PC-9 (cell line): Measurements from ENCODE around the gene FGFR3. TPM values are rescaled to one million over a fixed set of nuclear protein-coding genes. Genes with fewer than 3 reads are reported as not detected.

Experiments
- Bru-seq: library from RNA; stranded (reverse); fragments of 400-500 nt; gene quantifications from one replicate; lab custom pipeline; 2021; lab: Mats Ljungman, UMichigan
- BruChase-seq, 2 experiments: library from RNA; stranded (reverse); fragments of 400-500 nt; gene quantifications; one replicate each; lab custom pipeline; 2021; lab: Mats Ljungman, UMichigan
- BruUV-seq: library from RNA; stranded (reverse); fragments of 400-500 nt; replicated peaks from 2 replicates; lab custom pipeline; 2021; lab: Mats Ljungman, UMichigan
- CTCF ChIA-PET: fragments of 300-600 bp; sonication (Branson Sonifier 250); formaldehyde crosslinking; loops from one replicate; lab custom pipeline; 2022; ENCODE audit warnings: antibody characterized with exemption; lab: Charles Lee
- POLR2A ChIA-PET: fragments of 300-600 bp; sonication (Branson Sonifier 250); formaldehyde crosslinking; loops from one replicate; lab custom pipeline; 2022; ENCODE audit warnings: antibody characterized with exemption; ENCODE audit not compliant: unreplicated experiment; lab: Charles Lee
- DNase-seq, 2 experiments: peaks; one replicate each; pipeline versions ENCODE4 v3.0.0 to v3.0.0-alpha.2; 2015 to 2022; ENCODE audit warnings: mixed read lengths in 1 of 2
- H2AFZ ChIP-seq: fragments of 200-600 bp; sonication (generic); 2 replicates; pipeline ENCODE4 v1.8.1; 2017; ENCODE audit warnings: antibody characterized with exemption
- H3F3A ChIP-seq: fragments of 200-600 bp; sonication (generic); 2 replicates; pipeline ENCODE4 v1.8.1; 2017; ENCODE audit warnings: antibody characterized with exemption, mild to moderate bottlenecking, low read depth; ENCODE audit not compliant: insufficient read depth
- H3K27ac ChIP-seq: fragments of 200-600 bp; sonication (generic); 2 replicates; pipeline ENCODE4 v1.6.1; 2016; ENCODE audit warnings: mixed run types
- H3K27me3 ChIP-seq: fragments of 200-600 bp; sonication (generic); 2 replicates; pipeline ENCODE4 v1.6.1; 2016; ENCODE audit warnings: low read depth, mixed run types; ENCODE audit not compliant: insufficient read depth
- H3K36me3 ChIP-seq: fragments of 200-600 bp; sonication (generic); 2 replicates; pipeline ENCODE4 v1.6.1; 2016; ENCODE audit warnings: low read depth, mixed run types
- H3K4me1 ChIP-seq: fragments of 200-600 bp; sonication (generic); replicated peaks from 2 replicates; pipeline ENCODE4 v1.6.1; 2016; ENCODE audit warnings: mixed run types; ENCODE audit not compliant: insufficient read depth
- H3K4me2 ChIP-seq: fragments of 200-600 bp; sonication (generic); 2 replicates; pipeline ENCODE4 v1.6.1; 2017; ENCODE audit warnings: mixed run types
- H3K4me3 ChIP-seq: fragments of 200-600 bp; sonication (generic); 2 replicates; pipeline ENCODE4 v1.6.1; 2016; ENCODE audit warnings: mixed run types
- H3K79me2 ChIP-seq: fragments of 200-600 bp; sonication (generic); 2 replicates; pipeline ENCODE4 v1.6.1; 2017; ENCODE audit warnings: low read depth, mixed run types
- H3K9me2 ChIP-seq: fragments of 200-600 bp; sonication (generic); 2 replicates; pipeline ENCODE4 v1.8.1; 2017; ENCODE audit warnings: mild to moderate bottlenecking; ENCODE audit not compliant: insufficient read depth
- H3K9me3 ChIP-seq: fragments of 200-600 bp; sonication (generic); 2 replicates; pipeline ENCODE4 v1.8.1; 2016; ENCODE audit warnings: low read depth; ENCODE audit not compliant: insufficient read depth
- H4K20me1 ChIP-seq: fragments of 200-600 bp; sonication (generic); 2 replicates; pipeline ENCODE4 v1.8.1; 2017; ENCODE audit not compliant: insufficient read depth
- EZH2 ChIP-seq: fragments of 200-600 bp; sonication (generic); IDR thresholded peaks from 2 replicates; pipeline ENCODE4 v1.8.0; 2017; ENCODE audit warnings: antibody characterized with exemption, low read depth
- intact Hi-C: fragments of 100-400 bp; cut with micrococcal nuclease; formaldehyde crosslinking; loops from one replicate; pipeline ENCODE4 v1.10.0; 2022; ENCODE audit not compliant: unreplicated experiment
- long read RNA-seq: library from polyadenylated mRNA; stranded (forward); transcript quantifications from one replicate; pipeline ENCODE4 v2.0.0, GENCODE V29; 2022
- total RNA-seq: library from RNA; stranded (reverse); gene quantifications from 2 replicates; pipeline ENCODE4 v1.2.3, GENCODE V29; 2021
- TF ChIP-seq, protein P1 (sequence below): fragments of 200-600 bp; sonication (generic); conservative IDR thresholded peaks from 2 replicates; pipeline ENCODE4 v1.6.1; 2017; ENCODE audit warnings: mixed run types, antibody characterized with exemption, mild to moderate bottlenecking, moderate library complexity

FGFR3 gene
- total RNA-seq (8.2 and 10.6 TPM in 2 replicates), Bru-seq, nascent RNA (percentile 26 among the genes with signal in this experiment), BruChase-seq, experiment 1, labeled RNA remaining after a 2-hour chase (percentile 32 among the genes with signal in this experiment), BruChase-seq, experiment 2, labeled RNA remaining after a 6-hour chase (percentile 43 among the genes with signal in this experiment)
- long read RNA-seq, partial matches to known transcripts, result 3 of 6 reads
- long read RNA-seq, other reads (novel, unspliced or antisense), result 1 of 6 reads

GRCh38 chr4:1792832-1793495, at the start of gene FGFR3:
Gene FGFR3, plus strand, starts transcription at chr4:1793293. Its CDS starts 642 bp downstream, at chr4:1793935.
- Histone ChIP-seq H3K36me3 (no peaks in the 10 kb centered on the region), H3K27me3 (peaks cover 31% of the 10 kb centered on the region), H3K4me2 (peak within 1 kb of the TSS; percentile 72), H3K4me3 (peak within 1 kb of the TSS; percentile 52; the same call in 1 of the 2 replicates), H3K27ac (no peak within 1 kb of the TSS), H3F3A (peaks cover 22% of the 10 kb centered on the region; the same call in 1 of the 2 replicates), H3K4me1 (peaks cover 7% of the 10 kb centered on the region; the same call in 1 of the 2 replicates), H2AFZ (no peak within 1 kb of the TSS; the same call in 1 of the 2 replicates), H3K79me2 (no peaks in the 10 kb centered on the region), H3K9me2 (no peaks in the 10 kb centered on the region), H4K20me1 (peaks cover 3% of the 10 kb centered on the region; the same call in 1 of the 2 replicates), H3K9me3 (no peaks in the 10 kb centered on the region)
- ChIA-PET POLR2A (no interaction called here), CTCF (no interaction called here)
- DNase-seq, result peak in 1 of 2 experiments; percentile 59
- intact Hi-C loops, result loop anchor here (5.0 kb wide), 1 partner anchor 41 kb away; no protein-coding TSS in a partner anchor
- TF ChIP-seq, protein P1, sequence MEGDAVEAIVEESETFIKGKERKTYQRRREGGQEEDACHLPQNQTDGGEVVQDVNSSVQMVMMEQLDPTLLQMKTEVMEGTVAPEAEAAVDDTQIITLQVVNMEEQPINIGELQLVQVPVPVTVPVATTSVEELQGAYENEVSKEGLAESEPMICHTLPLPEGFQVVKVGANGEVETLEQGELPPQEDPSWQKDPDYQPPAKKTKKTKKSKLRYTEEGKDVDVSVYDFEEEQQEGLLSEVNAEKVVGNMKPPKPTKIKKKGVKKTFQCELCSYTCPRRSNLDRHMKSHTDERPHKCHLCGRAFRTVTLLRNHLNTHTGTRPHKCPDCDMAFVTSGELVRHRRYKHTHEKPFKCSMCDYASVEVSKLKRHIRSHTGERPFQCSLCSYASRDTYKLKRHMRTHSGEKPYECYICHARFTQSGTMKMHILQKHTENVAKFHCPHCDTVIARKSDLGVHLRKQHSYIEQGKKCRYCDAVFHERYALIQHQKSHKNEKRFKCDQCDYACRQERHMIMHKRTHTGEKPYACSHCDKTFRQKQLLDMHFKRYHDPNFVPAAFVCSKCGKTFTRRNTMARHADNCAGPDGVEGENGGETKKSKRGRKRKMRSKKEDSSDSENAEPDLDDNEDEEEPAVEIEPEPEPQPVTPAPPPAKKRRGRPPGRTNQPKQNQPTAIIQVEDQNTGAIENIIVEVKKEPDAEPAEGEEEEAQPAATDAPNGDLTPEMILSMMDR, result no peak
- no peak for TF ChIP-seq EZH2
- BruUV-seq, result no TSS peak

DNA sequence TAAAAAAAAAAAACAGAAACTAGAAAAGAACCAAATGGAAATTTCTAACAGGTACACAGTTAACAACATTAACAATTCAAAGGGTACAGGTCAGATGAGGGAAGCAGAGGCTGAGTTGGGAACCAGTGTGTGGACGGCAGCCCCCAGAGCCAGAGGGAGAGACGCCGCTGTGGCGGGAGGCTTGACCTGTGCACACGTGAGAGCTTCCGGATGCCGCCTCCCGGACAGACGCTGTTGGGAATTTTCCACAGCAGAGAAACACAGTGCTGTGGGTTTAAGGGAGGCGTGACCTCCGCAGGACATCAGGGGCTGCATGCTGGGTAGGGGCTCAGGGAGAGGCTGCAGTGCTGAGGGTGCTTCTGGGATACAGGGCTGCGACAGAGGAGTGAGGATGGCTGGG, 49.5 kb upstream of the FGFR3 start:
- H3K27me3 ChIP-seq, result no peaks in the 10 kb centered on the region
- no peak for DNase-seq
- peaks cover 2% of the 10 kb centered on the region; the same call in 1 of the 2 replicates for H3K9me3 ChIP-seq
- no peak overlapping the region for H3K27ac ChIP-seq
- BruUV-seq, result no TSS peak
- ChIA-PET CTCF (no interaction called here), POLR2A (no interaction called here)
- H3K79me2 ChIP-seq, result no peaks in the 10 kb centered on the region
- peaks cover 9% of the 10 kb centered on the region for H3K36me3 ChIP-seq
- no peaks in the 10 kb centered on the region for H3K4me1 ChIP-seq
- TF ChIP-seq EZH2, result no peak
- TF ChIP-seq, protein P1, result no peak
- intact Hi-C loops, result no loop called here
- H2AFZ ChIP-seq, result no peak overlapping the region
- H3F3A ChIP-seq, result peaks cover 38% of the 10 kb centered on the region; the same call in 1 of the 2 replicates
- H3K9me2 ChIP-seq, result no peaks in the 10 kb centered on the region
- H3K4me3 ChIP-seq, result no peak overlapping the region
- no peaks in the 10 kb centered on the region; the same call in 1 of the 2 replicates for H4K20me1 ChIP-seq
- H3K4me2 ChIP-seq, result no peak overlapping the region

DNA sequence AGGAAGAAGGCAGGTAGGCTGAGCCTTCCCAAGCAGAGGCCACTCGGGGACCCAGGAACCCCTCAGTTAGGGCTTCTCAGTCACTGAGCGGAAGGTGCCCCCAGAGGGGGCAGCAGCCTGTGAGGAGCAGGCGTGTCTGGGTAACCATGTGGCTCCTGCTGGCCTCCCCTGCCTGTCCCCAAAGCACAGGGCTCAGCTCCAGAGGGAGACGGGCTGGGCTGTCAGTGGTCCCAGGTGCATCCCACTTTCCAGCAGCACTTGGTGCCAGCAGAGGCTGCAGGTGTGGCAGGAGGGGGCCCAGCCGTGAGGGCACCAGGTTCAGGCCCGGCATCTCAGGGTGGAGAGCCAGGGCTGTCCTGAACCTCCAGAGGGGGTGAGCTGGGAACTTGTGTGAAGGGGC, 49.1 kb upstream of the FGFR3 start:
- H3K4me2 ChIP-seq, result no peak overlapping the region
- H3K4me3 ChIP-seq, result no peak overlapping the region
- no peaks in the 10 kb centered on the region for H3K9me2 ChIP-seq
- peaks cover 5% of the 10 kb centered on the region for H3K36me3 ChIP-seq
- no peak overlapping the region for H3K27ac ChIP-seq
- DNase-seq, result no peak
- H3K79me2 ChIP-seq, result no peaks in the 10 kb centered on the region
- intact Hi-C loops, result no loop called here
- TF ChIP-seq, protein P1, result no peak
- no peak for TF ChIP-seq EZH2
- no peaks in the 10 kb centered on the region for H3K9me3 ChIP-seq
- H2AFZ ChIP-seq, result no peak overlapping the region
- ChIA-PET CTCF (no interaction called here), POLR2A (no interaction called here)
- H3K27me3 ChIP-seq, result no peaks in the 10 kb centered on the region
- no TSS peak for BruUV-seq
- peaks cover 35% of the 10 kb centered on the region; the same call in 1 of the 2 replicates for H3F3A ChIP-seq
- no peaks in the 10 kb centered on the region for H3K4me1 ChIP-seq
- no peaks in the 10 kb centered on the region; the same call in 1 of the 2 replicates for H4K20me1 ChIP-seq
